H1 (cell line): ENCODE measurements around the gene BEST1. TPM values are rescaled to one million over a fixed set of nuclear protein-coding genes. Genes with fewer than 3 reads are reported as not detected.

Source experiments
- CTCF ChIA-PET: fragments of 300-600 bp; sonication (Branson Sonifier 250); formaldehyde crosslinking; loops from one replicate; lab custom pipeline; 2021; ENCODE audit not compliant: partially characterized antibody; lab: Charles Lee
- POLR2A ChIA-PET: fragments of 300-600 bp; sonication (Branson Sonifier 250); formaldehyde crosslinking; loops from one replicate; lab custom pipeline; 2021; ENCODE audit warnings: inconsistent platforms; ENCODE audit not compliant: partially characterized antibody; lab: Charles Lee
- DNase-seq, 2 experiments: peaks; one replicate each; pipeline versions ENCODE4 v3.0.0 to v3.0.0-alpha.2; 2010 to 2022; ENCODE audit warnings: low spot score in 2 of 2, low read depth in 1 of 2, mixed read lengths in 1 of 2
- FAIRE-seq: peaks from 2 replicates; lab custom pipeline; 2011; peaks lifted over from hg19 to GRCh38; lab: Jason Lieb, UNC
- H2AFZ ChIP-seq: 2 replicates; pipeline ENCODE4 v1.8.1; 2012; ENCODE audit warnings: low read length, inconsistent platforms
- H2AK5ac ChIP-seq: 2 replicates; pipeline ENCODE4 v1.6.1; 2013; ENCODE audit warnings: low read depth, low read length
- H2BK120ac ChIP-seq: replicated peaks from 2 replicates; pipeline ENCODE3; 2013; ENCODE audit warnings: low read depth, low read length, inconsistent platforms
- H2BK12ac ChIP-seq: 2 replicates; pipeline ENCODE4 v1.6.1; 2013; ENCODE audit warnings: low read depth, low read length
- H2BK15ac ChIP-seq: 2 replicates; pipeline ENCODE4 v1.6.1; 2013; ENCODE audit warnings: low read length
- H2BK20ac ChIP-seq: 2 replicates; pipeline ENCODE4 v1.6.1; 2013; ENCODE audit warnings: low read length
- H2BK5ac ChIP-seq: 2 replicates; pipeline ENCODE4 v1.6.1; 2013; ENCODE audit warnings: low read depth, low read length
- H3K14ac ChIP-seq: 2 replicates; pipeline ENCODE4 v1.6.1; 2013; ENCODE audit warnings: inconsistent platforms; ENCODE audit not compliant: insufficient read length
- H3K18ac ChIP-seq: 2 replicates; pipeline ENCODE4 v1.6.1; 2013; ENCODE audit warnings: low read length; ENCODE audit errors: extremely low read depth
- H3K23ac ChIP-seq: 2 replicates; pipeline ENCODE4 v1.6.1; 2013; ENCODE audit warnings: inconsistent platforms; ENCODE audit not compliant: insufficient read length
- H3K23me2 ChIP-seq: 2 replicates; pipeline ENCODE4 v1.6.1; 2013; ENCODE audit warnings: low read depth, low read length
- H3K27ac ChIP-seq: 2 replicates; pipeline ENCODE4 v1.6.1; 2011; ENCODE audit warnings: low read depth, low read length, inconsistent platforms
- H3K27me3 ChIP-seq, 4 experiments: replicated peaks in 1 of 4; 1 replicate in 1 of 4; 2 replicates in 3 of 4; pipeline versions ENCODE4 v1.6.1 to v1.8.1; 2011 to 2013; ENCODE audit warnings: low read length in 3 of 4, mild to moderate bottlenecking in 3 of 4, inconsistent platforms in 2 of 4, mixed read lengths in 2 of 4, moderate library complexity in 1 of 4; ENCODE audit not compliant: control insufficient read depth in 3 of 4, insufficient read depth in 3 of 4; ENCODE audit errors: extremely low read depth in 1 of 4
- H3K36me3 ChIP-seq, 4 experiments: 2 replicates each; pipeline versions ENCODE4 v1.6.1 to v1.8.1; 2011 to 2013; ENCODE audit warnings: mild to moderate bottlenecking in 4 of 4, low read length in 3 of 4, moderate library complexity in 2 of 4, control low read depth in 1 of 4, inconsistent platforms in 1 of 4; ENCODE audit not compliant: insufficient read depth in 4 of 4, control insufficient read depth in 2 of 4
- H3K4ac ChIP-seq: replicated peaks from 2 replicates; pipeline ENCODE3; 2013; ENCODE audit warnings: low read length, low read depth, mixed read lengths, inconsistent platforms; ENCODE audit not compliant: insufficient read length
- H3K4me1 ChIP-seq, 4 experiments: replicated peaks in 1 of 4; 1 replicate in 1 of 4; 2 replicates in 3 of 4; pipeline versions ENCODE4 v1.6.1 to v1.8.1; 2011 to 2013; ENCODE audit warnings: low read length in 3 of 4, inconsistent platforms in 2 of 4, mixed read lengths in 1 of 4; ENCODE audit not compliant: insufficient read depth in 4 of 4, control insufficient read depth in 3 of 4
- H3K4me2 ChIP-seq, 2 experiments: 2 replicates each; pipeline versions ENCODE4 v1.6.1 to v1.8.1; 2011 to 2013; ENCODE audit warnings: low read depth in 2 of 2, low read length in 2 of 2, control low read depth in 1 of 2, inconsistent platforms in 1 of 2, mild to moderate bottlenecking in 1 of 2; ENCODE audit not compliant: insufficient read depth in 1 of 2
- H3K4me3 ChIP-seq, 4 experiments: fragments of 200-600, 300-600 bp in 1 of 4; sonication (generic), shearing (Covaris generic), sonication (Bioruptor Twin) in 1 of 4; 2 replicates each; pipeline versions ENCODE4 v1.5.1 to v1.8.1; 2011 to 2016; ENCODE audit warnings: low read length in 4 of 4, low read depth in 3 of 4, control low read depth in 2 of 4, inconsistent platforms in 2 of 4, mild to moderate bottlenecking in 2 of 4, mixed read lengths in 1 of 4, moderate library complexity in 1 of 4; ENCODE audit not compliant: insufficient read depth in 2 of 4; ENCODE audit errors: extremely low read depth in 1 of 4
- H3K56ac ChIP-seq: replicated peaks from 2 replicates; pipeline ENCODE3; 2013; ENCODE audit warnings: low read depth, mild to moderate bottlenecking, mixed read lengths, low read length, inconsistent platforms; ENCODE audit not compliant: insufficient read length
- H3K79me1 ChIP-seq: 2 replicates; pipeline ENCODE4 v1.6.1; 2013; ENCODE audit warnings: low read depth, low read length, control low read depth
- H3K79me2 ChIP-seq, 2 experiments: 2 replicates each; pipeline versions ENCODE4 v1.6.1 to v1.8.1; 2012 to 2013; ENCODE audit warnings: low read length in 2 of 2, mild to moderate bottlenecking in 2 of 2, inconsistent platforms in 1 of 2; ENCODE audit not compliant: insufficient read depth in 2 of 2, control insufficient read depth in 1 of 2
- H3K9ac ChIP-seq, 4 experiments: replicated peaks in 1 of 4; 1 replicate in 1 of 4; 2 replicates in 3 of 4; pipeline versions ENCODE4 v1.6.1 to v1.8.1; 2011 to 2013; ENCODE audit warnings: low read depth in 3 of 4, low read length in 3 of 4, control low read depth in 2 of 4, mild to moderate bottlenecking in 2 of 4, moderate library complexity in 2 of 4, inconsistent platforms in 1 of 4; ENCODE audit errors: extremely low read depth in 1 of 4
- H3K9me3 ChIP-seq, 2 experiments: 2 replicates each; pipeline versions ENCODE4 v1.6.1 to v1.8.1; 2012 to 2013; ENCODE audit warnings: mild to moderate bottlenecking in 2 of 2, moderate library complexity in 2 of 2, control low read depth in 1 of 2, inconsistent platforms in 1 of 2, low read depth in 1 of 2, low read length in 1 of 2, mixed read lengths in 1 of 2; ENCODE audit not compliant: insufficient read depth in 2 of 2
- H4K20me1 ChIP-seq, 2 experiments: replicated peaks in 1 of 2; 2 replicates each; pipeline versions ENCODE3 to v1.8.1; 2011 to 2013; ENCODE audit warnings: inconsistent platforms in 2 of 2, low read length in 2 of 2, mild to moderate bottlenecking in 1 of 2; ENCODE audit not compliant: insufficient read depth in 2 of 2, control insufficient read depth in 1 of 2
- H4K5ac ChIP-seq: 2 replicates; pipeline ENCODE4 v1.6.1; 2013; ENCODE audit warnings: low read length, low read depth, mixed read lengths, inconsistent platforms; ENCODE audit not compliant: insufficient read length
- H4K8ac ChIP-seq: 2 replicates; pipeline ENCODE4 v1.8.0; 2013; ENCODE audit warnings: mild to moderate bottlenecking, moderate library complexity, low read length, inconsistent platforms; ENCODE audit not compliant: insufficient read depth; ENCODE audit errors: extremely low read depth
- H4K91ac ChIP-seq: replicated peaks from 2 replicates; pipeline ENCODE3; 2013; ENCODE audit warnings: low read length, mixed read lengths, inconsistent platforms; ENCODE audit not compliant: insufficient read length
- ATF2 ChIP-seq: IDR thresholded peaks from 2 replicates; pipeline ENCODE4 v1.6.1; 2012; ENCODE audit warnings: low read length, inconsistent platforms
- CBX8 ChIP-seq: fragments of 300-800, 300-1000 bp; sonication (generic); IDR thresholded peaks from 2 replicates; pipeline ENCODE4 v1.7.1; 2016; ENCODE audit warnings: low read depth, low read length, borderline replicate concordance
- EGR1 ChIP-seq: IDR thresholded peaks from 2 replicates; pipeline ENCODE4 v1.6.1; 2011; ENCODE audit warnings: low read depth, low read length, borderline replicate concordance
- NANOG ChIP-seq: IDR thresholded peaks from 2 replicates; pipeline ENCODE4 v1.6.1; 2011; ENCODE audit warnings: low read length, low read depth, mild to moderate bottlenecking, inconsistent platforms; ENCODE audit not compliant: insufficient read depth, poor library complexity, severe bottlenecking
- NRF1 ChIP-seq: IDR thresholded peaks from 2 replicates; pipeline ENCODE4 v1.6.1; 2011; ENCODE audit warnings: mild to moderate bottlenecking, low read depth, low read length, improper control_type of control experiment
- SP4 ChIP-seq: IDR thresholded peaks from 2 replicates; pipeline ENCODE4 v1.6.1; 2012; ENCODE audit warnings: low read length, inconsistent platforms
- SUZ12 ChIP-seq: fragments of 200-600 bp; sonication (generic); IDR thresholded peaks from 2 replicates; pipeline ENCODE4 v1.6.1; 2012; ENCODE audit warnings: mild to moderate bottlenecking, inconsistent platforms, low read length, moderate library complexity, mixed read lengths
- WGBS, 2 experiments: shearing (Covaris generic) in 1 of 2; methylation state at CpG; one replicate each; pipeline versions ENCODE4 v1.1.6 to v1.1.7; 2013 to 2015; ENCODE audit warnings: low lambda C conversion rate in 2 of 2, mixed read lengths in 2 of 2, inconsistent platforms in 1 of 2, low coverage in 1 of 2, missing lambda C conversion rate in 1 of 2; ENCODE audit not compliant: insufficient replicate concordance in 2 of 2, insufficient coverage in 1 of 2, insufficient read length in 1 of 2; ENCODE audit errors: extremely low coverage in 1 of 2, missing lambda C conversion rate in 1 of 2; 5-methylcytosine and 5-hydroxymethylcytosine counted together
- polyA plus RNA-seq, 7 experiments: library from polyadenylated mRNA; depleted of rRNA in 3 of 7; stranded (reverse) in 5 of 7; unstranded in 2 of 7; fragments of >200 nt in 5 of 7; fragments of 200-250 nt in 2 of 7; gene quantifications; 1 replicate in 5 of 7; 2 replicates in 1 of 7; 4 replicates in 1 of 7; pipeline versions ENCODE4 v1.2.1 to v1.2.3, GENCODE V29; 2011 to 2013; ENCODE audit warnings: missing spikeins in 2 of 7, mixed read lengths in 2 of 7
- total RNA-seq: library from RNA; stranded (reverse); fragmentation: NEBNext Ultra II Directional; extraction: Animal tissue kit (Norgen Biotek cat#: 25700); gene quantifications from 2 replicates; pipeline ENCODE4 v1.2.1, GENCODE V29; 2021
- TF ChIP-seq, protein P1 (sequence below): IDR thresholded peaks from 2 replicates; pipeline ENCODE4 v1.6.1; 2011; ENCODE audit warnings: low read length, improper control_type of control experiment

The BEST1 gene
- total and polyA plus RNA-seq, 2 of the 8 experiments (the other 6 are each of a cell fraction or from before 2014, with no cell fraction given), result 0.22 to 0.62 TPM

GRCh38 chr11:61919705-61920631, 30.2 kb upstream of the BEST1 start:
- no peak for FAIRE-seq
- 89% methylated on average over 12 of the region's 13 CpGs; no CpG with 5 or more reads in 1 of the 2 experiments for WGBS, 2 experiments
- TF ChIP-seq SUZ12, result no peak
- TF ChIP-seq, protein P1, sequence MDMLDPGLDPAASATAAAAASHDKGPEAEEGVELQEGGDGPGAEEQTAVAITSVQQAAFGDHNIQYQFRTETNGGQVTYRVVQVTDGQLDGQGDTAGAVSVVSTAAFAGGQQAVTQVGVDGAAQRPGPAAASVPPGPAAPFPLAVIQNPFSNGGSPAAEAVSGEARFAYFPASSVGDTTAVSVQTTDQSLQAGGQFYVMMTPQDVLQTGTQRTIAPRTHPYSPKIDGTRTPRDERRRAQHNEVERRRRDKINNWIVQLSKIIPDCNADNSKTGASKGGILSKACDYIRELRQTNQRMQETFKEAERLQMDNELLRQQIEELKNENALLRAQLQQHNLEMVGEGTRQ, result no peak
- TF ChIP-seq EGR1, result no peak
- no peak for TF ChIP-seq ATF2
- TF ChIP-seq CBX8, result no peak
- TF ChIP-seq NRF1, result no peak
- no peak for TF ChIP-seq SP4
- TF ChIP-seq NANOG, result no peak

More at GRCh38 chr11:61919705-61920631, 30.2 kb upstream of the BEST1 start:
- Histone ChIP-seq H3K4ac (no peak overlapping the region), H3K9me3 (no peaks in the 10 kb centered on the region), H2BK12ac (peak overlapping the region; percentile 68; the same call in 1 of the 2 replicates), H3K4me3 (no peak overlapping the region), H3K9ac (no peak overlapping the region), H3K79me1 (no peaks in the 10 kb centered on the region), H2BK5ac (no peak overlapping the region), H4K91ac (no peak overlapping the region), H3K14ac (no peak overlapping the region), H2BK15ac (peak overlapping the region; percentile 65; the same call in 1 of the 2 replicates), H3K23me2 (peaks cover 7% of the 10 kb centered on the region; the same call in 1 of the 2 replicates), H2AFZ (no peak overlapping the region), H3K36me3 (no peaks in the 10 kb centered on the region), H3K56ac (no peak overlapping the region), H3K4me1 (peaks cover 6 to 31% (median 15%) of the 10 kb centered on the region in 4 experiments), H4K20me1 (no peaks in the 10 kb centered on the region), H3K27ac (no peak overlapping the region), H4K5ac (no peak overlapping the region), H4K8ac (peak overlapping the region; percentile 64; the same call in 1 of the 2 replicates), H3K18ac (no peak overlapping the region; the same call in 1 of the 2 replicates), H3K4me2 (no peak overlapping the region), H2BK20ac (no peak overlapping the region), H2BK120ac (no peak overlapping the region), H3K27me3 (peaks cover 0 to 28% (median 19%) of the 10 kb centered on the region in 4 experiments; a peak in 6 of 7 replicates), H3K79me2 (no peaks in the 10 kb centered on the region), H3K23ac (no peak overlapping the region), H2AK5ac (no peak overlapping the region)
- peak in 1 of 2 experiments; percentile 45 for DNase-seq
- POLR2A ChIA-PET, result interaction anchor here (1.5 to 1.9 kb wide), 2 partner anchors 12 to 44 kb away, joined by 5 read pairs; no protein-coding TSS in a partner anchor
- CTCF ChIA-PET, result interaction anchor here (0.7 to 9.2 kb wide), 7 partner anchors 9 to 162 kb away, joined by 3 to 225 read pairs (median 7); no protein-coding TSS in a partner anchor
